ENCODE results near the gene PRXL2A.

The PRXL2A gene

GRCh38 chr10:80371467-80371866, 36.9 kb upstream of the PRXL2A start:
- H3K4me3 ChIP-seq (replicated peaks; ENCODE audit: insufficient read depth, low read length): no peak overlapping the region
- no peak for TF ChIP-seq SPI1 (IDR thresholded peaks at IDR 0.05; ENCODE audit: borderline replicate concordance, low read depth)
- TF ChIP-seq POLR2AphosphoS5 (IDR thresholded peaks at IDR 0.05; ENCODE audit: low read depth): no peak
- no peak for TF ChIP-seq REST (IDR thresholded peaks at IDR 0.05; ENCODE audit: insufficient replicate concordance, low read depth)
- no peak for TF ChIP-seq GABPA (IDR thresholded peaks at IDR 0.05; ENCODE audit: low read depth)
- no peak for TF ChIP-seq CTCF (IDR thresholded peaks at IDR 0.05; ENCODE audit: insufficient read depth, low read length)
- no peak for DNase-seq (ENCODE audit: low read depth in 1 of 2, low spot score in 1 of 2)
- H3K27me3 ChIP-seq (ENCODE audit: insufficient read depth, poor library complexity, severe bottlenecking): no peaks in the 10 kb centered on the region
- H3K27ac ChIP-seq (replicated peaks): no peak overlapping the region

GRCh38 chr10:80372675-80373074, 35.7 kb upstream of the PRXL2A start:
- no peak for TF ChIP-seq GABPA (IDR thresholded peaks at IDR 0.05; ENCODE audit: low read depth)
- TF ChIP-seq POLR2AphosphoS5 (IDR thresholded peaks at IDR 0.05; ENCODE audit: low read depth): no peak
- TF ChIP-seq CTCF (IDR thresholded peaks at IDR 0.05; ENCODE audit: insufficient read depth, low read length): no peak
- no peak for TF ChIP-seq REST (IDR thresholded peaks at IDR 0.05; ENCODE audit: insufficient replicate concordance, low read depth)
- TF ChIP-seq SPI1 (IDR thresholded peaks at IDR 0.05; ENCODE audit: borderline replicate concordance, low read depth): no peak
- Histone ChIP-seq H3K27ac (replicated peaks) (no peak overlapping the region), H3K27me3 (ENCODE audit: insufficient read depth, poor library complexity, severe bottlenecking) (no peaks in the 10 kb centered on the region), H3K4me3 (replicated peaks; ENCODE audit: insufficient read depth, low read length) (no peak overlapping the region)
- DNase-seq (ENCODE audit: low read depth in 1 of 2, low spot score in 1 of 2): no peak

GRCh38 chr10:80373502-80373901, 34.8 kb upstream of the PRXL2A start:
- H3K27ac ChIP-seq (replicated peaks): no peak overlapping the region
- H3K4me3 ChIP-seq (replicated peaks; ENCODE audit: insufficient read depth, low read length): no peak overlapping the region
- no peak for DNase-seq (ENCODE audit: low read depth in 1 of 2, low spot score in 1 of 2)
- no peaks in the 10 kb centered on the region for H3K27me3 ChIP-seq (ENCODE audit: insufficient read depth, poor library complexity, severe bottlenecking)
- no peak for TF ChIP-seq POLR2AphosphoS5 (IDR thresholded peaks at IDR 0.05; ENCODE audit: low read depth)
- TF ChIP-seq SPI1 (IDR thresholded peaks at IDR 0.05; ENCODE audit: borderline replicate concordance, low read depth): no peak
- no peak for TF ChIP-seq CTCF (IDR thresholded peaks at IDR 0.05; ENCODE audit: insufficient read depth, low read length)
- no peak for TF ChIP-seq REST (IDR thresholded peaks at IDR 0.05; ENCODE audit: insufficient replicate concordance, low read depth)
- no peak for TF ChIP-seq GABPA (IDR thresholded peaks at IDR 0.05; ENCODE audit: low read depth)

Data from HL-60 (cell line).